Measurements from ENCODE around the gene PCBP3. TPM values are rescaled to one million over a fixed set of nuclear protein-coding genes. Genes with fewer than 3 reads are reported as not detected.

The PCBP3 gene
- total RNA-seq, 1 donor = 7.0 TPM

- DNase-seq (ENCODE audit: low read depth in 2 of 3, low spot score in 2 of 3) = no peak
Measured at GRCh38 chr21:45983649-45983965, 340.1 kb downstream of the PCBP3 start.

DNA sequence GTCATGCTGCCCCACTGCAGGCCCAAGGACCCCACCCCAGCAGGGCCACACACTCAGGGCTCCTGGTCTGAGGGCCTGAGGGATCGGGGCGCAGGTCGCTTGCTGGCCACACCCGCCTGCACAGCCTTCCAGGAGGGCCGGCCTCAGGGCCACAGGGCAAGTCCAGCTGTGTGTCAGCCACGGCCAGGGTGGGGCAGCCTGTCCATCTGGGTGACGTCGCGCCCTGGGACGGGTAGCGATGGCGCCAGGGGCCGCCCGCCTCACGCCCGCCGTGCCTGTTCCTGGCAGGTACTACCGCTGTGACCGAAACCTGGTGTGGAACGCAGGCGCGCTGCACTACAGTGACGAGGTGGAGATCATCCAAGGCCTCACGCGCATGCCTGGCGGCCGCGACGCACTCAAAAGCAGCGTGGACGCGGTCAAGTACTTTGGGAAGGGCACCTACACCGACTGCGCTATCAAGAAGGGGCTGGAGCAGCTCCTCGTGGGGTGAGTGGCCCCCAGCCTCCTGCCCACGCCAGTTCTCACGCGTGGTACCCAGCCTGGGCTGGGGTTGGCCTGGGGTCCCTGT is 340.5 kb downstream of the PCBP3 start:
- DNase-seq (ENCODE audit: low read depth in 2 of 3, low spot score in 2 of 3) = no peak

GRCh38 chr21:45984584-45985095 is 341.1 kb downstream of the PCBP3 start:
- no peak for DNase-seq (ENCODE audit: low read depth in 2 of 3, low spot score in 2 of 3)

- no peak for DNase-seq (ENCODE audit: low read depth in 2 of 3, low spot score in 2 of 3)
Measured at GRCh38 chr21:45985471-45986315, 342.2 kb downstream of the PCBP3 start.

DNA sequence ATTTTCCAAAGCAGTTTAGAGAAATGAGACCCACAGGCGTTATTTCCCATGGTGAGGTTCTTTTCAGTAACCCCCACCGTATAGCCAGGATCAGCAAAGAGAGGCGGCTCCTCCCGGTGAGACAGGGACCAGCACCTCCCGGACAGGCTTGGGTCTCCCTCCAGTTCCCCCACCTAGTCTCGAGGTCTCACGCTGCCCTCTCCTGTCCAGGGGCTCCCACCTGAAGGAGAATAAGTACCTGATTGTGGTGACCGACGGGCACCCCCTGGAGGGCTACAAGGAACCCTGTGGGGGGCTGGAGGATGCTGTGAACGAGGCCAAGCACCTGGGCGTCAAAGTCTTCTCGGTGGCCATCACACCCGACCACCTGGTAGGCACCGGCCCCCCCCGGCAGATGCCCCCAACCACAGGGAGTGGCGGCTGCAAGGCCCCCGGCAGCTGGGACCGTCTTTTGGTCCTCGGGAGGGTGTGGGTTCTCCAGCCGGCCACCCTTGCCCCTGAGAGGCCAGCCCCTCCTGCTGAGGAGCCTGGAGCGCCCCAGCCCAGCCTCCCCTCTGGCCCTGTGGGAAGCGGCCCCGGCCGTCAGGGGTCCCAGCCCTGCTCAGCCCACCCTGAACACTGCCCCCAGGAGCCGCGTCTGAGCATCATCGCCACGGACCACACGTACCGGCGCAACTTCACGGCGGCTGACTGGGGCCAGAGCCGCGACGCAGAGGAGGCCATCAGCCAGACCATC is 343.0 kb downstream of the PCBP3 start:
- no peak for DNase-seq (ENCODE audit: low read depth in 2 of 3, low spot score in 2 of 3)

DNA sequence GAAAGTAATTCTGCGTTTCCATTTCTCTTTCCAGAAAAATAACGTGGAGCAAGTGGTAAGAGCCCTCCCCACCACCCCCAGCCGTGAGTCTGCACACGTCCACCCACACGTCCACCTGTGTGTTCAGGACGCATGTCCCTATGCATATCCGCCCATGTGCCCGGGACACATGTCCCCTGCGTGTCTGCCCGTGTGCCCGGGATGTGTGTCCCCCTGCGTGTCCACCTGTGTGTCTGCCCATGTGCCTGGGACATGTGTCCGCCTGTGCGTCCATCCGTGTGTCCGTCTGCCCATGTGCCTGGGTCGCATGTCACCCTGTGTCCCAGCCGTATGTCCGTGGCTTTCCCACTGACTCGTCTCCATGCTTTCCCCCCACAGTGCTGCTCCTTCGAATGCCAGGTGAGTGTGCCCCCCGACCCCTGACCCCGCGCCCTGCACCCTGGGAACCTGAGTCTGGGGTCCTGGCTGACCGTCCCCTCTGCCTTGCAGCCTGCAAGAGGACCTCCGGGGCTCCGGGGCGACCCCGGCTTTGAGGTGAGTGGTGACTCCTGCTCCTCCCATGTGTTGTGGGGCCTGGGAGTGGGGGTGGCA is 343.7 kb downstream of the PCBP3 start:
- DNase-seq (ENCODE audit: low read depth in 2 of 3, low spot score in 2 of 3) = no peak

- no peak for DNase-seq (ENCODE audit: low read depth in 2 of 3, low spot score in 2 of 3)
Measured at GRCh38 chr21:45988366-45989347, 345.1 kb downstream of the PCBP3 start.

DNA sequence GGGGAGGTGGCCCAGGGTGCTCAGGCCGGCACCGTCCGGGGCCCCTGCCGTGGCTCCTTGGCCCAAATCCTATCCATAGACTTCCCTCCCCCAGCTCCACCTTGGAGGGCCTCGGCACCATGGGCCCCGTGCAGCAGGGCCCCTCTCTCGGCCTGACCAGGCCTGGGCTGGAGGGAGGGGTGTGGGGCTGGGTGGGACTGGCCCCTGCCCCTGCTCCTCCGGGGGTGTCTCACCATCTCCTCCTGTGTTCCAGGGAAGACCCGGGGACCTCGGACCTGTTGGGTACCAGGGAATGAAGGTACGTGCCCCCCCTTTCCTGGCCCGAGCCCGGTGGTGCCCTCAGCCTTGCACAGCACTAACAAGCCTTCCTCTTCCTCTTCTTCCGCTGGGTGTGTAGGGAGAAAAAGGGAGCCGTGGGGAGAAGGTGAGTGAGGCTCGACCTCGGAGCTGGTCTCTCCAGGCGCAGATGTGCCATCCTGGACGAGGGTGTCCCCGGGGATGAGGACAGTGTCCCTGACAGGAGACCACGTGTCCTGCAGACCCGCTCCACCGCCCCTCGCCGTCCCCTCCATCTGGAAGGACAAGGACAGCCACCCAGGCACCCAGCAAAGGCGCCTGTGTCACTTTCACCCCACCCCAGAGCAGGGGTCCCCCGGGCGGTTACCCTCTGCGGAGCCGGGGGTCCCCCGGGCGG is 346.0 kb downstream of the PCBP3 start:
- DNase-seq (ENCODE audit: low read depth in 2 of 3, low spot score in 2 of 3) = no peak

DNA sequence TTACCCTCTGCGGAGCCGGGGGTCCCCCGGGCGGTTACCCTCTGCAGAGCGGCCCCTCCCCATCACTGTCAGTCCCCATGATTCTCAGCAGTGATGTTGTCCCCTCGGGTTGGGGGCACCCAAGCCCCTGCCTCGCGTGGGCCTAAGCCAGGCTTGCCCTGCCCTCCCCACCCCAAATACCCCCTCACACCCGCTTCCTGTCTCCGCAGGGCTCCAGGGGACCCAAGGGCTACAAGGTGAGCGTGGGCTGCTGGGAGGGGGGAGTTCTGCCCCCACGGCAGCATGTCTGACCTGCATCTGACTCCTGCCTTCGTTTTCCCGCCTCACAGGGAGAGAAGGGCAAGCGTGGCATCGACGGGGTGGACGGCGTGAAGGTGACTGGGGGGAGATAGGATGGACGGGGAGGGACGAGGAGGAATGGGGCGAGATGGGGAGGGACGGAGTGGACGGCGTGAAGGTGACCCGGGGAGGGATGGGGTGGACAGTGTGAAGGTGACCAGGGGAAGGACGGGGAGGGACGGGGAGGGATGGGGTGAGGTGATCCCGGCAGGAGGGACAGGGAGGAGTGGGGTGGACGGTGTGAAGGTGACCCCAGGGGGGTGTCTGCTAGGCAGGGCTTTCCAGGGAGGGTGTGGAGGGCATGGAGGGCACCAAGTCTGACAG is 346.7 kb downstream of the PCBP3 start:
- DNase-seq (ENCODE audit: low read depth in 2 of 3, low spot score in 2 of 3) = no peak

DNA sequence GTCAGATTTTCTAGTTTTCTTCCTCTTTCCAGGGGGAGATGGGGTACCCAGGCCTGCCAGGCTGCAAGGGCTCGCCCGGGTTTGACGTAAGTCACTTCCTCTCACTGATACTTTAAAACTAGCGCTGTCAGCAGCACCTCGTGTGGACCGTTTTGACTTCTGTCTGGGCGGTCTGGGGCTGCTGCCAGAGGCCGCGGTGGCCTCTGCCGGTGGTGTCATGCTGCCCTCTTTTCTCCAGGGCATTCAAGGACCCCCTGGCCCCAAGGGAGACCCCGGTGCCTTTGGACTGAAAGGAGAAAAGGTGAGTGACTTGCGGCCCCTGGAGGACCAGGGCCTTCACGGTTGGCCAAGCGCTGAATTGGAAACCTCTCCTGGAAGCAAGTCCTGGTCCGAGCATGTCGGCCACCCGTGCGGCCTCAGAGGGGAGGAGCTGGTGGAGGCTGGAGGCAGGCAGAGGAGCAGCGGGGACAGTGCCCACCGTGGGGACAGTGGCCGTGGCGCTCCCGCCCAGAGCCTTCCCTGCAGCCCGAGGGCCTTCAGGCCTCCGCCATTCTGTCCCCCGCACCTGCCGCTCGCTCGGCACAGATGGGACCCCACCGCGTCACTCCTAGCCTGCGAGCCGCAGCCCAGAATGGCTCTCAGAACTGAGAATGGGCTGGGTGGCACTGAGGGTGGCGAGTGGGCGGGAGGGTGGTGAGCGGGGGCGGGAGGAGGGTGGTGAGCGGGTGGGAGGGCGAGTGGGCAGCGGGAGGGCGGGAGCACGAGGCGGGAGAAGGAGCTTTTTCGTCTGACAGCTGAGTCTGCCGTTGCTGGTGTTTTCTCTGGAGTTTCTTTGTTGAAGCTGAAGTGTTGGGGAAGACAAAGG is 347.4 kb downstream of the PCBP3 start:
- DNase-seq (ENCODE audit: low read depth in 2 of 3, low spot score in 2 of 3) = no peak

- no peak for DNase-seq (ENCODE audit: low read depth in 2 of 3, low spot score in 2 of 3)
Measured at GRCh38 chr21:45991606-45992300, 348.2 kb downstream of the PCBP3 start.

Other genes with a start within 250 kb of the PCBP3 start
- 12.9 TPM for gene COL18A1, start 238.6 kb upstream of the PCBP3 start, total RNA-seq
- 24.0 TPM for gene SLC19A1, start 101.3 kb upstream of the PCBP3 start, total RNA-seq